Fibroblast of lung (primary cell): ENCODE measurements around the gene PPP2R2D. TPM values are rescaled to one million over a fixed set of nuclear protein-coding genes. Genes with fewer than 3 reads are reported as not detected.

Experiments
- DNase-seq, 2 donors: peaks; one replicate each; pipeline versions ENCODE4 v3.0.0 to v3.0.0-alpha.2; 2010; ENCODE audit warnings: low read depth in 2 of 2
- H2AFZ ChIP-seq: 2 replicates; pipeline ENCODE4 v1.5.1; 2012; ENCODE audit warnings: low read length, control low read depth, inconsistent platforms
- H3K27ac ChIP-seq: 2 replicates; pipeline ENCODE4 v1.5.1; 2011; ENCODE audit warnings: low read length, control low read depth; ENCODE audit not compliant: insufficient read depth
- H3K27me3 ChIP-seq: 2 replicates; pipeline ENCODE4 v1.5.1; 2011; ENCODE audit warnings: mild to moderate bottlenecking, low read length; ENCODE audit not compliant: control insufficient read depth, insufficient read depth
- H3K36me3 ChIP-seq: 2 replicates; pipeline ENCODE4 v1.5.1; 2011; ENCODE audit warnings: low read length; ENCODE audit not compliant: control insufficient read depth, insufficient read depth
- H3K4me1 ChIP-seq: 2 replicates; pipeline ENCODE4 v1.5.1; 2011; ENCODE audit warnings: low read length; ENCODE audit not compliant: control insufficient read depth, insufficient read depth; ENCODE audit errors: extremely low read depth
- H3K4me2 ChIP-seq: 2 replicates; pipeline ENCODE4 v1.5.1; 2011; ENCODE audit warnings: low read length, control low read depth; ENCODE audit not compliant: insufficient read depth; ENCODE audit errors: extremely low read depth
- H3K4me3 ChIP-seq, 4 experiments: fragments of 200-600 bp in 1 of 4; sonication (generic) in 1 of 4; replicated peaks in 1 of 4; 2 replicates each; pipeline ENCODE4 v1.5.1; 2011 to 2016; ENCODE audit warnings: low read length in 4 of 4, low read depth in 3 of 4, mild to moderate bottlenecking in 3 of 4, control low read depth in 2 of 4, inconsistent platforms in 1 of 4, mixed read lengths in 1 of 4; ENCODE audit not compliant: insufficient read depth in 1 of 4; ENCODE audit errors: control extremely low read depth in 1 of 4
- H3K79me2 ChIP-seq: 2 replicates; pipeline ENCODE4 v1.5.1; 2012; ENCODE audit warnings: mild to moderate bottlenecking, low read length, inconsistent platforms; ENCODE audit not compliant: control insufficient read depth, insufficient read depth
- H3K9ac ChIP-seq: 2 replicates; pipeline ENCODE4 v1.5.1; 2011; ENCODE audit warnings: mild to moderate bottlenecking, low read length, control low read depth; ENCODE audit not compliant: insufficient read depth
- H3K9me3 ChIP-seq: 2 replicates; pipeline ENCODE4 v1.5.1; 2012; ENCODE audit warnings: low read depth, low read length; ENCODE audit not compliant: control insufficient read depth, insufficient read depth
- H4K20me1 ChIP-seq: 2 replicates; pipeline ENCODE4 v1.5.1; 2011; ENCODE audit warnings: low read length; ENCODE audit not compliant: control insufficient read depth, insufficient read depth; ENCODE audit errors: extremely low read depth
- EZH2 ChIP-seq: IDR thresholded peaks from 2 replicates; pipeline ENCODE4 v1.5.1; 2012; ENCODE audit warnings: low read length, control low read depth, mild to moderate bottlenecking; ENCODE audit errors: missing control alignments
- polyA plus RNA-seq, 2 donors: library from polyadenylated mRNA; depleted of rRNA in 1 of 2; stranded (reverse) in 1 of 2; unstranded in 1 of 2; fragments of >200 nt; gene quantifications; 2 replicates each; pipeline ENCODE4 v1.2.1, GENCODE V29; 2011 to 2012; ENCODE audit warnings: missing spikeins in 1 of 2
- total RNA-seq: library from RNA; depleted of rRNA; stranded (reverse); fragments of >200 nt; gene quantifications from 2 replicates; pipeline ENCODE4 v1.2.1, GENCODE V29; 2014
- TF ChIP-seq, protein P1 (sequence below), 2 donors: IDR thresholded peaks in 1 of 2; conservative IDR thresholded peaks in 1 of 2; 1 replicate in 1 of 2; 2 replicates in 1 of 2; pipeline ENCODE4 v1.5.1; 2011 to 2012; ENCODE audit warnings: low read length in 2 of 2, control low read depth in 1 of 2, inconsistent platforms in 1 of 2, low read depth in 1 of 2, mild to moderate bottlenecking in 1 of 2

Gene PPP2R2D
- total and polyA plus RNA-seq, 2 donors (not counting 1 experiment from before 2014, with no cell fraction given) = 23.3 to 25.4 TPM

DNA sequence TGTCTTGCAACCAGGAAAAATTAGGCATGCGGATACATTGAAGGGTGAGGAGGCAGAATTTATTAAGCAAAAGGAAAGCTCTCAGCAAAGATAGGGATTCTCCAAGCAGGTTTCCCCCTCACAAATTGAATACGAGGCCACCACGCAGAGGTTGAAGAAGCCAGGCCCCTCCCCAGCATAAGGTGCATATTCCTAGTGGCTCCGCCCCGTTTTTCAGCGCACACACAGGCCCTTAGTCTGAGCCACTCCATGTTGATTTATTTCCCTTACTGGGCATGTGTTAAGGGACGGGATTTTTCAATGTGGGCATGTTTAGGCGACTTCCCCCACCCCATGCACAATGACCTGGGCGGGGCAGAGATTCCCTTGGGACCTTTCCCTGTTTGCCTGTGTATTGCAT is 24.9 kb downstream of the PPP2R2D start:
- Histone ChIP-seq H3K36me3 (no peaks in the 10 kb centered on the region), H2AFZ (no peak overlapping the region), H3K4me3 (no peak overlapping the region), H3K9me3 (no peaks in the 10 kb centered on the region), H3K4me2 (no peak overlapping the region), H3K9ac (no peak overlapping the region), H3K27ac (no peak overlapping the region), H4K20me1 (no peaks in the 10 kb centered on the region), H3K27me3 (no peaks in the 10 kb centered on the region), H3K4me1 (peaks cover 9% of the 10 kb centered on the region), H3K79me2 (peaks cover 83% of the 10 kb centered on the region)
- TF ChIP-seq, protein P1, sequence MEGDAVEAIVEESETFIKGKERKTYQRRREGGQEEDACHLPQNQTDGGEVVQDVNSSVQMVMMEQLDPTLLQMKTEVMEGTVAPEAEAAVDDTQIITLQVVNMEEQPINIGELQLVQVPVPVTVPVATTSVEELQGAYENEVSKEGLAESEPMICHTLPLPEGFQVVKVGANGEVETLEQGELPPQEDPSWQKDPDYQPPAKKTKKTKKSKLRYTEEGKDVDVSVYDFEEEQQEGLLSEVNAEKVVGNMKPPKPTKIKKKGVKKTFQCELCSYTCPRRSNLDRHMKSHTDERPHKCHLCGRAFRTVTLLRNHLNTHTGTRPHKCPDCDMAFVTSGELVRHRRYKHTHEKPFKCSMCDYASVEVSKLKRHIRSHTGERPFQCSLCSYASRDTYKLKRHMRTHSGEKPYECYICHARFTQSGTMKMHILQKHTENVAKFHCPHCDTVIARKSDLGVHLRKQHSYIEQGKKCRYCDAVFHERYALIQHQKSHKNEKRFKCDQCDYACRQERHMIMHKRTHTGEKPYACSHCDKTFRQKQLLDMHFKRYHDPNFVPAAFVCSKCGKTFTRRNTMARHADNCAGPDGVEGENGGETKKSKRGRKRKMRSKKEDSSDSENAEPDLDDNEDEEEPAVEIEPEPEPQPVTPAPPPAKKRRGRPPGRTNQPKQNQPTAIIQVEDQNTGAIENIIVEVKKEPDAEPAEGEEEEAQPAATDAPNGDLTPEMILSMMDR (conservative IDR thresholded peaks at IDR 0.05 in 1 of 2, IDR thresholded peaks at IDR 0.05 in 1 of 2; ENCODE audit: low read depth in 1 of 2, low read length in 2 of 2) = no peak
- TF ChIP-seq EZH2 = no peak
- no peak for DNase-seq

DNA sequence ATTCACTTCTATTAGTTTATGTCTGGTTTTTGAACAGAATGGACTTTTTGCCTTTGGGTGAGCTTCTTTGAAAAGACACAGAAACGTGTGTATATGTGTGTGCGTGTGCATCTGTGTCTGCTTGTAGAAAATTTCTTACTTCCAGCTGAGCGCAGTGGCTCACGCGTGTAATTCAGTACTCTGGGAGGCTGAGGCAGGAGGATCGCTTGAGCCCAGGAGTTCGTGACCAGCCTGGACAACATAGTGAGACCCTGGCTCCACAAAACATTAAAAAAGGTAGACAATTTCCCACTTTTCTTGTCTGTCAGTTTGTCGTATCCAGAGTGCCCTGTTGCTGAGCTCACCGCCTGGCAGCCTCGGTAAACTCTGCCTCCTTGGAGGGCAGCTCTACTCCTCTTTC is 25.4 kb downstream of the PPP2R2D start:
- TF ChIP-seq, protein P1 (conservative IDR thresholded peaks at IDR 0.05 in 1 of 2, IDR thresholded peaks at IDR 0.05 in 1 of 2; ENCODE audit: low read depth in 1 of 2, low read length in 2 of 2) = no peak
- no peak for TF ChIP-seq EZH2
- H3K4me2 ChIP-seq = no peak overlapping the region
- no peak for DNase-seq
- H3K79me2 ChIP-seq = peaks cover 83% of the 10 kb centered on the region
- H3K4me3 ChIP-seq = no peak overlapping the region
- H4K20me1 ChIP-seq = no peaks in the 10 kb centered on the region
- no peaks in the 10 kb centered on the region for H3K36me3 ChIP-seq
- no peak overlapping the region for H3K9ac ChIP-seq
- no peak overlapping the region for H3K27ac ChIP-seq
- no peak overlapping the region for H2AFZ ChIP-seq
- H3K4me1 ChIP-seq = peaks cover 9% of the 10 kb centered on the region
- H3K27me3 ChIP-seq = no peaks in the 10 kb centered on the region
- no peaks in the 10 kb centered on the region for H3K9me3 ChIP-seq

DNA sequence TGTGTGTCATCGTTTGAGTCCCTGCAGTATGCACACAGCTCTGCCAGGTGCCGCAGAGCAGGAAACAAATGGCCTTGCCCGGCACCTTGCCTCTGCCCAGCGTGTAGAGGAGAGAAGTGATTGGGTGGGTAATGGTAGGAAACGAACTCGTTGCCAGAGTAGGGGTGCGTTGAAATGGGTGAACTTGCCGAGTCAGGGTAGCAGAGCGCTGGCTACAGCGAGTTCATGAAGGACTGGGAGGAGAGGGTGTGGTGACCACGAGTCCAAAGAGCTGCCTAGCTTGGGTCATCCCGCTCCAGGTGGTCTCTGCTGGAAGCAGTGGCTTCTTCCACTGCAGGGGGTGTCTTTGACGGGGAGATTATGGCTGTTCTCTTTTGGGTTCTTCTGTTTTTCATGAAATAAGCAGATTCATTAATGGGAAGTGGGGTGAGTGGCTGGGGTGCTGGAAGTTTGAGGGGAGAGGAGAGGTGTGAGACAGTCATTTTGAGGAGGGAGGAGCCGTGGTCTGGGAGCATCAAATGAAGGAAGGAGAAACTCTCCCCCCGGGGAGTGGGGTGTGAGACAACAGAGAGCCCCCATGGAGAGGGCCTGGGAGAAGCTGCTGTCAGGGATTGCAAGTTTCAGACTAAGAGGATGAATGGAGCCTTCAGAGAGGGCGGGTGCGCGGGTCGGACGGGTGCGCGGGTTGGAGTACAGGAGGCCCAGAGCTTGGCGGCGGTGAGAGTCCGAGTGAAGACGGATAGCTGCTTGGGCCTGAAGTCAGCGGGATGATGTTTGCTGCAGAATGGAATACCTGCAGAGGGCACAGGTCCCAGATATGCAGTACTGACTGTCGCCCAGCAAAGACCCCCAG is 26.2 kb downstream of the PPP2R2D start:
- no peak for TF ChIP-seq EZH2
- TF ChIP-seq, protein P1 (conservative IDR thresholded peaks at IDR 0.05 in 1 of 2, IDR thresholded peaks at IDR 0.05 in 1 of 2; ENCODE audit: low read depth in 1 of 2, low read length in 2 of 2) = no peak
- H3K4me3 ChIP-seq = no peak overlapping the region
- H2AFZ ChIP-seq = no peak overlapping the region
- no peaks in the 10 kb centered on the region for H3K27me3 ChIP-seq
- H3K27ac ChIP-seq = no peak overlapping the region
- H3K36me3 ChIP-seq = no peaks in the 10 kb centered on the region
- no peak overlapping the region for H3K4me2 ChIP-seq
- DNase-seq = no peak
- H3K79me2 ChIP-seq = peaks cover 82% of the 10 kb centered on the region
- no peaks in the 10 kb centered on the region for H4K20me1 ChIP-seq
- peaks cover 9% of the 10 kb centered on the region for H3K4me1 ChIP-seq
- no peak overlapping the region for H3K9ac ChIP-seq
- H3K9me3 ChIP-seq = no peaks in the 10 kb centered on the region
